B cell (primary cell): ENCODE measurements around the gene PDZD2. TPM values are rescaled to one million over a fixed set of nuclear protein-coding genes. Genes with fewer than 3 reads are reported as not detected.

Experiments
- ATAC-seq: fragments of 200-7000 bp; cut with Tn5 transposase; one replicate; pipeline ENCODE4 v1.10.0; 2021; ENCODE audit warnings: low read depth, mild to moderate bottlenecking, moderate number of reproducible peaks, moderate library complexity
- CTCF ChIA-PET: fragments of 350-600 bp; sonication (Branson Sonifier 250); formaldehyde crosslinking; loops from one replicate; lab custom pipeline; 2021; ENCODE audit warnings: antibody characterized with exemption, inconsistent platforms; lab: Charles Lee
- POLR2A ChIA-PET: fragments of 350-600 bp; sonication (Branson Sonifier 250); formaldehyde crosslinking; loops from one replicate; lab custom pipeline; 2021; ENCODE audit warnings: antibody characterized with exemption; lab: Charles Lee
- DNase-seq: peaks from one replicate; pipeline ENCODE4 v3.0.0; 2013
- H2AFZ ChIP-seq: 2 replicates; pipeline ENCODE4 v1.6.1; 2012; ENCODE audit warnings: mild to moderate bottlenecking, low read depth, low read length; ENCODE audit not compliant: insufficient read depth, poor library complexity, severe bottlenecking
- H3K27ac ChIP-seq, 2 donors: 1 replicate in 1 of 2; 2 replicates in 1 of 2; pipeline ENCODE4 v1.5.1; 2012 to 2013; ENCODE audit warnings: low read length in 2 of 2, mild to moderate bottlenecking in 2 of 2, moderate library complexity in 1 of 2
- H3K27me3 ChIP-seq, 4 experiments: fragments of 200-600 bp in 1 of 4; sonication (generic) in 1 of 4; replicated peaks in 1 of 4; 1 replicate in 2 of 4; 2 replicates in 2 of 4; pipeline versions ENCODE4 v1.6.1 to v1.7.0; 2013 to 2016; ENCODE audit warnings: low read length in 3 of 4, mild to moderate bottlenecking in 2 of 4, mixed read lengths in 1 of 4, moderate library complexity in 1 of 4; ENCODE audit not compliant: insufficient read depth in 4 of 4, control insufficient read depth in 3 of 4; ENCODE audit errors: control extremely low read depth in 1 of 4
- H3K36me3 ChIP-seq, 2 experiments: replicated peaks in 1 of 2; 1 replicate in 1 of 2; 2 replicates in 1 of 2; pipeline versions ENCODE4 v1.6.1 to v1.7.1; 2013; ENCODE audit warnings: low read length in 1 of 2; ENCODE audit not compliant: insufficient read depth in 2 of 2, control insufficient read depth in 1 of 2; ENCODE audit errors: control extremely low read depth in 1 of 2, extremely low read depth in 1 of 2
- H3K4me1 ChIP-seq, 2 donors: fragments of 200-600 bp in 1 of 2; sonication (generic) in 1 of 2; 1 replicate in 1 of 2; 2 replicates in 1 of 2; pipeline versions ENCODE4 v1.5.1 to v1.6.1; 2013 to 2017; ENCODE audit warnings: low read length in 2 of 2; ENCODE audit not compliant: control insufficient read depth in 2 of 2, insufficient read depth in 2 of 2
- H3K4me2 ChIP-seq: replicated peaks from 2 replicates; pipeline ENCODE3; 2012; ENCODE audit warnings: mild to moderate bottlenecking, low read depth, low read length; ENCODE audit not compliant: poor library complexity, severe bottlenecking
- H3K4me3 ChIP-seq, 5 experiments: fragments of 200-600 bp in 1 of 5; sonication (generic) in 1 of 5; 1 replicate in 3 of 5; 2 replicates in 2 of 5; pipeline versions ENCODE4 v1.5.1 to v1.7.0; 2011 to 2016; ENCODE audit warnings: low read length in 4 of 5, mild to moderate bottlenecking in 4 of 5, low read depth in 2 of 5, control low read depth in 1 of 5, moderate library complexity in 1 of 5; ENCODE audit not compliant: insufficient read depth in 1 of 5; ENCODE audit errors: control extremely low read depth in 1 of 5, extremely low read depth in 1 of 5
- H3K79me2 ChIP-seq: fragments of 200-600 bp; sonication (generic); one replicate; pipeline ENCODE4 v1.6.0; 2016; ENCODE audit warnings: low read length; ENCODE audit not compliant: control insufficient read depth, insufficient read depth
- H3K9ac ChIP-seq: fragments of 200-600 bp; sonication (generic); 2 replicates; pipeline ENCODE4 v1.6.1; 2017; ENCODE audit warnings: mild to moderate bottlenecking, low read length, moderate library complexity
- H3K9me3 ChIP-seq, 3 donors: one replicate each; pipeline versions ENCODE4 v1.6.1 to v1.7.1; 2013; ENCODE audit warnings: low read length in 2 of 3; ENCODE audit not compliant: control insufficient read depth in 2 of 3, insufficient read depth in 1 of 3; ENCODE audit errors: control extremely low read depth in 1 of 3
- H4K20me1 ChIP-seq: 2 replicates; pipeline ENCODE4 v1.6.0; 2012; ENCODE audit warnings: mild to moderate bottlenecking, low read length; ENCODE audit not compliant: insufficient read depth, control insufficient read depth, poor library complexity, severe bottlenecking
- H3K27ac Mint-ChIP-seq: one replicate; pipeline ENCODE4 v1.8.0; 2021; ENCODE audit warnings: mixed read lengths
- H3K27me3 Mint-ChIP-seq: one replicate; pipeline ENCODE4 v1.8.0; 2021; ENCODE audit warnings: mixed read lengths
- H3K4me1 Mint-ChIP-seq: one replicate; pipeline ENCODE4 v1.8.0; 2021; ENCODE audit warnings: mixed read lengths
- H3K4me3 Mint-ChIP-seq: one replicate; pipeline ENCODE4 v1.8.0; 2021; ENCODE audit warnings: mixed read lengths
- H3K9me3 Mint-ChIP-seq: one replicate; pipeline ENCODE4 v1.8.0; 2022; ENCODE audit warnings: mixed read lengths; ENCODE audit not compliant: insufficient read depth
- EZH2 ChIP-seq: IDR thresholded peaks from 2 replicates; pipeline ENCODE4 v1.6.1; 2012; ENCODE audit warnings: borderline replicate concordance, low read depth, mild to moderate bottlenecking, moderate library complexity, low read length; ENCODE audit not compliant: insufficient read depth, poor library complexity, severe bottlenecking
- WGBS: methylation state at CpG from one replicate; pipeline ENCODE4 v1.1.5; 2013; ENCODE audit warnings: missing lambda C conversion rate; ENCODE audit not compliant: insufficient coverage; 5-methylcytosine and 5-hydroxymethylcytosine counted together
- intact Hi-C: fragments of 100-400 bp; cut with micrococcal nuclease; formaldehyde crosslinking; loops from one replicate; pipeline ENCODE4 v1.10.0; 2022
- polyA plus RNA-seq: library from polyadenylated mRNA; depleted of rRNA; stranded (reverse); fragments of >200 nt; gene quantifications from 2 replicates; pipeline ENCODE4 v1.2.3, GENCODE V29; 2012
- total RNA-seq, 2 donors: library from RNA; stranded (reverse); fragments of 120-200 nt in 1 of 2; gene quantifications; 1 replicate in 1 of 2; 2 replicates in 1 of 2; pipeline versions ENCODE4 v1.2.3 to v1.2.4, GENCODE V29; 2013 to 2022
- TF ChIP-seq, protein P1 (sequence below): fragments of 200-600 bp; IDR thresholded peaks from one replicate; pipeline ENCODE4 v1.8.0; 2022; ENCODE audit warnings: antibody characterized with exemption, mild to moderate bottlenecking

PDZD2 gene
- total and polyA plus RNA-seq, 2 donors (not counting 1 experiment from before 2014, with no cell fraction given) = not detected

DNA sequence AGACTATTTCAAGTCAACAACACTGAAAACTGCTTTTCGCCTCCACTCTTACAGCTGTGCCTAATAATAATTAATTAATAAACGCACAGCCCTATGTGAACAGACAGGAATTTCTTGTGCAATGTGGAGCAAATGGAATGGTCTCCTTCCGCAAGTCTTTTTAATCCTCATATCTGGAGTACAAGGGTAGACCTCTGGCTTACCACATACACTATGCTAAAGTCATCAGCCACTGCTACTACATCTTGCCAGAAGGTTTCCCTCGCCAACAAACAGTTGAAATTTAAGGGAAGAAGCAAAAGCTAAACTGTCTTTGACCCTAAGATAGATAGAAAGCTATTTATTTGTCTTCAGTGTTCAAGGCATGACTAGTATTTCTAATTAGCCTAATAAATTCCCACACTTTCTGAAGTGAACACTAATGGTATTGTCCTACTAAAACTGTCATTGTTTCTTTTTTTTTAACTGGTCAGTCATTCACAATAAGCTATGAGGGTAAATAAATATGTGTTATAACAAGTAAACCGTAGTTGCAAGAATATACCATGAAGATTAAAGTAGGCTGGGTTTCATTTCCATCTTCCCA lies 471.3 kb downstream of the PDZD2 start:
- Histone ChIP-seq H3K4me3 (no peak overlapping the region), H3K4me2 (no peak overlapping the region), H3K4me1 (no peaks in the 10 kb centered on the region), H3K36me3 (peaks cover 7 to 49% of the 10 kb centered on the region in 2 experiments), H3K79me2 (no peaks in the 10 kb centered on the region), H3K27ac (no peak overlapping the region), H3K27me3 (no peaks in the 10 kb centered on the region), H3K9ac (no peak overlapping the region), H3K9me3 (no peaks in the 10 kb centered on the region), H2AFZ (no peak overlapping the region), H4K20me1 (no peaks in the 10 kb centered on the region)
- H3K27ac Mint-ChIP-seq = no peak overlapping the region
- WGBS = 100% methylated on average over 1 of the region's 5 CpGs
- no peaks in the 10 kb centered on the region for H3K27me3 Mint-ChIP-seq
- no peak overlapping the region for H3K4me3 Mint-ChIP-seq
- no peak for DNase-seq
- POLR2A ChIA-PET = no interaction called here
- H3K9me3 Mint-ChIP-seq = no peaks in the 10 kb centered on the region
- TF ChIP-seq, protein P1, sequence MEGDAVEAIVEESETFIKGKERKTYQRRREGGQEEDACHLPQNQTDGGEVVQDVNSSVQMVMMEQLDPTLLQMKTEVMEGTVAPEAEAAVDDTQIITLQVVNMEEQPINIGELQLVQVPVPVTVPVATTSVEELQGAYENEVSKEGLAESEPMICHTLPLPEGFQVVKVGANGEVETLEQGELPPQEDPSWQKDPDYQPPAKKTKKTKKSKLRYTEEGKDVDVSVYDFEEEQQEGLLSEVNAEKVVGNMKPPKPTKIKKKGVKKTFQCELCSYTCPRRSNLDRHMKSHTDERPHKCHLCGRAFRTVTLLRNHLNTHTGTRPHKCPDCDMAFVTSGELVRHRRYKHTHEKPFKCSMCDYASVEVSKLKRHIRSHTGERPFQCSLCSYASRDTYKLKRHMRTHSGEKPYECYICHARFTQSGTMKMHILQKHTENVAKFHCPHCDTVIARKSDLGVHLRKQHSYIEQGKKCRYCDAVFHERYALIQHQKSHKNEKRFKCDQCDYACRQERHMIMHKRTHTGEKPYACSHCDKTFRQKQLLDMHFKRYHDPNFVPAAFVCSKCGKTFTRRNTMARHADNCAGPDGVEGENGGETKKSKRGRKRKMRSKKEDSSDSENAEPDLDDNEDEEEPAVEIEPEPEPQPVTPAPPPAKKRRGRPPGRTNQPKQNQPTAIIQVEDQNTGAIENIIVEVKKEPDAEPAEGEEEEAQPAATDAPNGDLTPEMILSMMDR = no peak
- TF ChIP-seq EZH2 = no peak
- CTCF ChIA-PET = no interaction called here
- H3K4me1 Mint-ChIP-seq = no peaks in the 10 kb centered on the region
- no peak for ATAC-seq
- intact Hi-C loops = no loop called here

DNA sequence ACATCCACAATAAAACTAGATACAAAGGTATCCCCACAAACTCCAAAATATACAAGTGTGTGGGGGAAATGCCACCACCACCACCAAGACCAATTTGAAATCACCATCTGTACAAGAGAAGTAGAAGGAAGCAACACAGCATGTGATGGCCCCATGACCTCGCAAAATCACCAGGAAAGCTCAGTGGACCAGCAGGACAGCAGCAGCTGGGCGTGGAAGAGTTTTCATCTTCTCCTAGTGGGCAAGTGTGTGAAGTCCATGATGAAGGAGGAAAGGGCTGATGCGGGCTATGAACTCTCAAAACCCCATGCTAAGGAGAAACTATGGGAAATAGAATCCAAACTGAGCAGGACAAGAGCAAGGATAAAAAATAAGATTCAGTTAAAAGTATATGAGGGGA lies 477.1 kb downstream of the PDZD2 start:
- no peaks in the 10 kb centered on the region for H4K20me1 ChIP-seq
- Mint-ChIP-seq H3K27ac (no peak overlapping the region), H3K4me3 (no peak overlapping the region), H3K9me3 (no peaks in the 10 kb centered on the region), H3K4me1 (no peaks in the 10 kb centered on the region), H3K27me3 (no peaks in the 10 kb centered on the region)
- ATAC-seq (no peak), DNase-seq (no peak)
- ChIA-PET POLR2A (no interaction called here), CTCF (interaction anchor here (0.5 to 1.3 kb wide), 2 partner anchors 23 to 369 kb away, joined by 4 to 5 read pairs; no protein-coding TSS in a partner anchor)
- H3K27ac ChIP-seq = no peak overlapping the region
- H3K4me2 ChIP-seq = no peak overlapping the region
- no peaks in the 10 kb centered on the region for H3K79me2 ChIP-seq
- H3K4me1 ChIP-seq = no peaks in the 10 kb centered on the region
- TF ChIP-seq, protein P1 = no peak
- TF ChIP-seq EZH2 = no peak
- H3K36me3 ChIP-seq = peaks cover 10 to 32% of the 10 kb centered on the region in 2 experiments
- H3K4me3 ChIP-seq = no peak overlapping the region
- no peaks in the 10 kb centered on the region for H3K27me3 ChIP-seq
- no peak overlapping the region for H2AFZ ChIP-seq
- no peaks in the 10 kb centered on the region for H3K9me3 ChIP-seq
- no peak overlapping the region for H3K9ac ChIP-seq
- intact Hi-C loops = no loop called here
- WGBS = 100% methylated on average over 3 of the region's 3 CpGs
